ENCODE measurements around the gene CLPX.
"Not testable (repeated sequence)": the region's sequence is repeated elsewhere in the genome, so short reads cannot be mapped to it uniquely, and the experiment has no call there.

DNA sequence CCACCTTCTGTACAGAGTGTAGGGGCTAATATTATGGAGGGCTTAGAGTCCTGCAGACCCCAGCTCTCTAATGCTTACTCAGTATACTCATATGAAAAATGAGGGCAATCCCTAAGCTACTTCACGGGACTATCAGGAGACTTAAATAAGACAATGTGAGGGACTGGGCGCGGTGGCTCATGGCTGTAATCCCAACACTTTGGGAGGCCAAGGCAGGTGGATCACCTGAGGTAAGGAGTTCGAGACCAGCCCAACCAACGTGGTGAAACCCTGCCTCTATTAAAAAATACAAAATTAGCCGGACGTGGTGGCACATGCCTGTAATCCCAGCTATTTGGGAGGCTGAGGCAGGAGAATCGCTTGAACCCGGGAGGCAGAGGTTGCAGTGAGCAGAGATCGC lies 85.3 kb downstream of the CLPX start:
- TF ChIP-seq POLR2A (IDR thresholded peaks at IDR 0.05); POLR2AphosphoS5 (IDR thresholded peaks at IDR 0.05; ENCODE audit: insufficient read depth in 1 of 2, low read depth in 1 of 2): not testable (repeated sequence)
- TF ChIP-seq, protein P1, sequence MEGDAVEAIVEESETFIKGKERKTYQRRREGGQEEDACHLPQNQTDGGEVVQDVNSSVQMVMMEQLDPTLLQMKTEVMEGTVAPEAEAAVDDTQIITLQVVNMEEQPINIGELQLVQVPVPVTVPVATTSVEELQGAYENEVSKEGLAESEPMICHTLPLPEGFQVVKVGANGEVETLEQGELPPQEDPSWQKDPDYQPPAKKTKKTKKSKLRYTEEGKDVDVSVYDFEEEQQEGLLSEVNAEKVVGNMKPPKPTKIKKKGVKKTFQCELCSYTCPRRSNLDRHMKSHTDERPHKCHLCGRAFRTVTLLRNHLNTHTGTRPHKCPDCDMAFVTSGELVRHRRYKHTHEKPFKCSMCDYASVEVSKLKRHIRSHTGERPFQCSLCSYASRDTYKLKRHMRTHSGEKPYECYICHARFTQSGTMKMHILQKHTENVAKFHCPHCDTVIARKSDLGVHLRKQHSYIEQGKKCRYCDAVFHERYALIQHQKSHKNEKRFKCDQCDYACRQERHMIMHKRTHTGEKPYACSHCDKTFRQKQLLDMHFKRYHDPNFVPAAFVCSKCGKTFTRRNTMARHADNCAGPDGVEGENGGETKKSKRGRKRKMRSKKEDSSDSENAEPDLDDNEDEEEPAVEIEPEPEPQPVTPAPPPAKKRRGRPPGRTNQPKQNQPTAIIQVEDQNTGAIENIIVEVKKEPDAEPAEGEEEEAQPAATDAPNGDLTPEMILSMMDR (IDR thresholded peaks at IDR 0.05): not testable (repeated sequence)
